Neural cell (in vitro differentiated cells): ENCODE data around the gene SPATA13. TPM values are rescaled to one million over a fixed set of nuclear protein-coding genes. Genes with fewer than 3 reads are reported as not detected.

Source experiments
- H2AFZ ChIP-seq: fragments of 200-600, 300-800 bp; sonication (generic), shearing (Covaris generic); 2 replicates; pipeline ENCODE4 v1.6.0; 2014; ENCODE audit warnings: low read depth, mild to moderate bottlenecking, antibody characterized with exemption, low read length, moderate library complexity
- H3F3A ChIP-seq: fragments of 200-600 bp; shearing (Covaris generic); 2 replicates; pipeline ENCODE4 v1.6.1; 2016; ENCODE audit warnings: mild to moderate bottlenecking, moderate library complexity, mixed read lengths, antibody characterized with exemption, low read length; ENCODE audit not compliant: insufficient read depth, poor library complexity, severe bottlenecking
- H3K27ac ChIP-seq: fragments of 200-600, 300-800 bp; sonication (generic), shearing (Covaris generic); 2 replicates; pipeline ENCODE4 v1.5.1; 2014; ENCODE audit warnings: mild to moderate bottlenecking, low read length, moderate library complexity
- H3K27me3 ChIP-seq: fragments of 300-800, 200-600 bp; sonication (generic), shearing (Covaris generic); 2 replicates; pipeline ENCODE4 v1.6.0; 2014; ENCODE audit warnings: mild to moderate bottlenecking, low read depth, low read length, moderate library complexity; ENCODE audit not compliant: insufficient read depth
- H3K36me3 ChIP-seq: fragments of 300-800, 200-600 bp; sonication (generic), shearing (Covaris generic); 2 replicates; pipeline ENCODE4 v1.5.1; 2014; ENCODE audit warnings: mild to moderate bottlenecking, antibody characterized with exemption, low read length, moderate library complexity; ENCODE audit not compliant: insufficient read depth
- H3K4me2 ChIP-seq: fragments of 300-800, 200-600 bp; sonication (generic), shearing (Covaris generic); 2 replicates; pipeline ENCODE4 v1.6.0; 2014; ENCODE audit warnings: mild to moderate bottlenecking, low read length
- H3K4me3 ChIP-seq: fragments of 300-800, 200-600 bp; sonication (generic), shearing (Covaris generic); 2 replicates; pipeline ENCODE4 v1.5.1; 2014; ENCODE audit warnings: mild to moderate bottlenecking, low read length, moderate library complexity
- H3K79me2 ChIP-seq: fragments of 200-600 bp; shearing (Covaris generic); replicated peaks from 2 replicates; pipeline ENCODE4 v1.6.0; 2014; ENCODE audit warnings: mild to moderate bottlenecking, low read length, moderate library complexity; ENCODE audit not compliant: insufficient read depth
- H3K9ac ChIP-seq: fragments of 300-800, 200-600 bp; sonication (generic), shearing (Covaris generic); 2 replicates; pipeline ENCODE4 v1.6.1; 2016; ENCODE audit warnings: mild to moderate bottlenecking, low read length, mixed read lengths
- H3K9me2 ChIP-seq: fragments of 200-600 bp; shearing (Covaris generic); 2 replicates; pipeline ENCODE4 v1.6.1; 2016; ENCODE audit warnings: mild to moderate bottlenecking, low read length, mixed read lengths; ENCODE audit not compliant: insufficient read depth
- H3K9me3 ChIP-seq: fragments of 200-600, 300-800 bp; sonication (generic), shearing (Covaris generic); 2 replicates; pipeline ENCODE4 v1.6.1; 2016; ENCODE audit warnings: mild to moderate bottlenecking, mixed run types, low read length, moderate library complexity, mixed read lengths
- H4K20me1 ChIP-seq: fragments of 200-600 bp; shearing (Covaris generic); 2 replicates; pipeline ENCODE4 v1.6.1; 2016; ENCODE audit warnings: mild to moderate bottlenecking, mixed run types; ENCODE audit not compliant: insufficient read depth
- CTCF ChIP-seq: fragments of 450-650 bp; IDR thresholded peaks from 2 replicates; pipeline ENCODE4 v1.5.1; 2014; ENCODE audit warnings: antibody characterized with exemption, mild to moderate bottlenecking, moderate library complexity; ENCODE audit not compliant: poor library complexity, severe bottlenecking
- EP300 ChIP-seq: fragments of 450-650 bp; conservative IDR thresholded peaks from 2 replicates; pipeline ENCODE4 v1.6.1; 2014; ENCODE audit warnings: antibody characterized with exemption, mild to moderate bottlenecking, moderate library complexity; ENCODE audit not compliant: poor library complexity, severe bottlenecking
- EZH2 ChIP-seq: fragments of 200-600, 300-800 bp; shearing (Covaris generic), sonication (generic); IDR thresholded peaks from 2 replicates; pipeline ENCODE4 v1.6.1; 2014; ENCODE audit warnings: antibody characterized with exemption, low read length, borderline replicate concordance, mild to moderate bottlenecking; ENCODE audit not compliant: insufficient read depth, poor library complexity, severe bottlenecking
- MXI1 ChIP-seq: fragments of 450-650 bp; conservative IDR thresholded peaks from 2 replicates; pipeline ENCODE4 v1.6.1; 2014; ENCODE audit warnings: antibody characterized with exemption, mild to moderate bottlenecking; ENCODE audit not compliant: poor library complexity, severe bottlenecking
- POLR2AphosphoS5 ChIP-seq: IDR thresholded peaks from 2 replicates; pipeline ENCODE4 v1.6.1; 2012
- RAD21 ChIP-seq: fragments of 450-650 bp; conservative IDR thresholded peaks from 2 replicates; pipeline ENCODE4 v1.6.1; 2014; ENCODE audit warnings: antibody characterized with exemption, mild to moderate bottlenecking, moderate library complexity
- REST ChIP-seq: IDR thresholded peaks from 2 replicates; pipeline ENCODE4 v1.6.1; 2012; ENCODE audit warnings: borderline replicate concordance
- SMC3 ChIP-seq: fragments of 450-650 bp; conservative IDR thresholded peaks from 2 replicates; pipeline ENCODE4 v1.6.1; 2014; ENCODE audit warnings: antibody characterized with exemption, mild to moderate bottlenecking, moderate library complexity; ENCODE audit not compliant: poor library complexity
- TAF1 ChIP-seq: IDR thresholded peaks from 2 replicates; pipeline ENCODE4 v1.6.1; 2012; ENCODE audit warnings: low read depth
- polyA plus RNA-seq: library from polyadenylated mRNA; depleted of rRNA; stranded (reverse); fragments of >200 nt; gene quantifications from 2 replicates; pipeline ENCODE4 v1.2.3, GENCODE V29; 2014

SPATA13 gene
- polyA plus RNA-seq, 1 donor from 2014 or later, result 15.5 TPM

- peaks cover 12% of the 10 kb centered on the region for H3K79me2 ChIP-seq
- no peaks in the 10 kb centered on the region for H3F3A ChIP-seq
- no peak for TF ChIP-seq TAF1
- TF ChIP-seq EP300, result no peak
- TF ChIP-seq CTCF, result no peak
- no peak for TF ChIP-seq RAD21
- no peak for TF ChIP-seq POLR2AphosphoS5
- TF ChIP-seq SMC3, result no peak
- no peak for TF ChIP-seq MXI1
- TF ChIP-seq REST, result no peak
- no peak for TF ChIP-seq EZH2
- no peaks in the 10 kb centered on the region for H4K20me1 ChIP-seq
- H3K9me2 ChIP-seq, result no peaks in the 10 kb centered on the region
- H3K4me2 ChIP-seq, result no peak overlapping the region
- H3K36me3 ChIP-seq, result no peaks in the 10 kb centered on the region
- H3K9ac ChIP-seq, result no peak overlapping the region
- H3K27me3 ChIP-seq, result no peaks in the 10 kb centered on the region
- H3K27ac ChIP-seq, result no peak overlapping the region
- no peak overlapping the region for H2AFZ ChIP-seq
- H3K4me3 ChIP-seq, result no peak overlapping the region
- no peaks in the 10 kb centered on the region for H3K9me3 ChIP-seq
Measured at GRCh38 chr13:24232474-24232873, 72.0 kb downstream of the SPATA13 start.

- H3K9me2 ChIP-seq, result no peaks in the 10 kb centered on the region
Measured at GRCh38 chr13:24233351-24233901, 72.9 kb downstream of the SPATA13 start.

More at GRCh38 chr13:24233351-24233901, 72.9 kb downstream of the SPATA13 start:
- Histone ChIP-seq H3K9me3 (no peaks in the 10 kb centered on the region), H3K27ac (no peak overlapping the region), H3K36me3 (no peaks in the 10 kb centered on the region), H3F3A (no peaks in the 10 kb centered on the region), H3K27me3 (no peaks in the 10 kb centered on the region), H3K4me2 (no peak overlapping the region), H4K20me1 (no peaks in the 10 kb centered on the region), H3K4me3 (no peak overlapping the region), H3K79me2 (peaks cover 12% of the 10 kb centered on the region), H2AFZ (no peak overlapping the region), H3K9ac (no peak overlapping the region)
- TF ChIP-seq CTCF (no peak), TAF1 (no peak), REST (no peak), SMC3 (no peak), EZH2 (no peak), POLR2AphosphoS5 (no peak), EP300 (no peak), RAD21 (no peak), MXI1 (no peak)
